Testis (tissue), 2 donors: ENCODE data around the gene ZBTB47.

Experiments
- POLR2A ChIP-seq: fragments of 450-650 bp; IDR thresholded peaks from one replicate; pipeline ENCODE4 v1.6.1; 2017; ENCODE audit warnings: antibody characterized with exemption, mild to moderate bottlenecking, moderate library complexity
- TF ChIP-seq, protein P1 (sequence below), 3 experiments: fragments of 450-650 bp in 2 of 3; fragments of 200-600 bp in 1 of 3; sonication (generic) in 1 of 3; IDR thresholded peaks; one replicate each; pipeline ENCODE4 v1.5.1; 2016 to 2019; ENCODE audit warnings: antibody characterized with exemption in 3 of 3, mild to moderate bottlenecking in 2 of 3, moderate library complexity in 1 of 3

GRCh38 chr3:42684632-42685362, 31.3 kb downstream of the ZBTB47 start:
- TF ChIP-seq, protein P1, sequence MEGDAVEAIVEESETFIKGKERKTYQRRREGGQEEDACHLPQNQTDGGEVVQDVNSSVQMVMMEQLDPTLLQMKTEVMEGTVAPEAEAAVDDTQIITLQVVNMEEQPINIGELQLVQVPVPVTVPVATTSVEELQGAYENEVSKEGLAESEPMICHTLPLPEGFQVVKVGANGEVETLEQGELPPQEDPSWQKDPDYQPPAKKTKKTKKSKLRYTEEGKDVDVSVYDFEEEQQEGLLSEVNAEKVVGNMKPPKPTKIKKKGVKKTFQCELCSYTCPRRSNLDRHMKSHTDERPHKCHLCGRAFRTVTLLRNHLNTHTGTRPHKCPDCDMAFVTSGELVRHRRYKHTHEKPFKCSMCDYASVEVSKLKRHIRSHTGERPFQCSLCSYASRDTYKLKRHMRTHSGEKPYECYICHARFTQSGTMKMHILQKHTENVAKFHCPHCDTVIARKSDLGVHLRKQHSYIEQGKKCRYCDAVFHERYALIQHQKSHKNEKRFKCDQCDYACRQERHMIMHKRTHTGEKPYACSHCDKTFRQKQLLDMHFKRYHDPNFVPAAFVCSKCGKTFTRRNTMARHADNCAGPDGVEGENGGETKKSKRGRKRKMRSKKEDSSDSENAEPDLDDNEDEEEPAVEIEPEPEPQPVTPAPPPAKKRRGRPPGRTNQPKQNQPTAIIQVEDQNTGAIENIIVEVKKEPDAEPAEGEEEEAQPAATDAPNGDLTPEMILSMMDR (IDR thresholded peaks at IDR 0.05): no peak
- no peak for TF ChIP-seq POLR2A
